Activated B cell treated with CpG ODN at 0.5 μM for 24 hours (primary cell): Measurements from ENCODE around the gene TFAP2C. TPM values are rescaled to one million over a fixed set of nuclear protein-coding genes. Genes with fewer than 3 reads are reported as not detected.
"Not testable (repeated sequence)": the region's sequence is repeated elsewhere in the genome, so short reads cannot be mapped to it uniquely, and the experiment has no call there.

Experiments
- ATAC-seq: fragments of 200-7000 bp; cut with Tn5 transposase; one replicate; pipeline ENCODE4 v1.10.0; 2021; ENCODE audit warnings: low read depth, mild to moderate bottlenecking, moderate library complexity
- CTCF ChIA-PET: fragments of 350-600 bp; sonication (Branson Sonifier 250); formaldehyde crosslinking; loops from one replicate; lab custom pipeline; 2021; ENCODE audit warnings: antibody characterized with exemption; lab: Charles Lee
- POLR2A ChIA-PET: fragments of 350-600 bp; sonication (Branson Sonifier 250); formaldehyde crosslinking; loops from one replicate; lab custom pipeline; 2021; ENCODE audit warnings: antibody characterized with exemption; lab: Charles Lee
- DNase-seq: peaks from one replicate; pipeline ENCODE4 v3.0.0; 2022
- H3K27ac Mint-ChIP-seq: one replicate; pipeline ENCODE4 v1.8.0; 2020; ENCODE audit warnings: mixed read lengths
- H3K27me3 Mint-ChIP-seq: one replicate; pipeline ENCODE4 v1.8.0; 2021; ENCODE audit warnings: mixed read lengths
- H3K36me3 Mint-ChIP-seq: one replicate; pipeline ENCODE4 v1.8.0; 2021; ENCODE audit warnings: low read depth, mixed read lengths
- H3K4me1 Mint-ChIP-seq: one replicate; pipeline ENCODE4 v1.8.0; 2021; ENCODE audit warnings: mixed read lengths
- H3K4me3 Mint-ChIP-seq: one replicate; pipeline ENCODE4 v1.8.0; 2020; ENCODE audit warnings: mild to moderate bottlenecking, mixed read lengths
- H3K9me3 Mint-ChIP-seq: one replicate; pipeline ENCODE4 v1.8.0; 2020; ENCODE audit warnings: mixed read lengths
- CTCF ChIP-seq: fragments of 200-600 bp; IDR thresholded peaks from one replicate; pipeline ENCODE4 v1.8.0; 2022; ENCODE audit warnings: antibody characterized with exemption, mild to moderate bottlenecking
- intact Hi-C: fragments of 100-400 bp; cut with micrococcal nuclease; formaldehyde crosslinking; loops from one replicate; pipeline ENCODE4 v1.15.1; 2024
- total RNA-seq: library from RNA; stranded (reverse); gene quantifications from 2 replicates; pipeline ENCODE4 v1.2.3, GENCODE V29; 2022

TFAP2C gene
- total RNA-seq, 1 donor from 2014 or later, result not detected

DNA sequence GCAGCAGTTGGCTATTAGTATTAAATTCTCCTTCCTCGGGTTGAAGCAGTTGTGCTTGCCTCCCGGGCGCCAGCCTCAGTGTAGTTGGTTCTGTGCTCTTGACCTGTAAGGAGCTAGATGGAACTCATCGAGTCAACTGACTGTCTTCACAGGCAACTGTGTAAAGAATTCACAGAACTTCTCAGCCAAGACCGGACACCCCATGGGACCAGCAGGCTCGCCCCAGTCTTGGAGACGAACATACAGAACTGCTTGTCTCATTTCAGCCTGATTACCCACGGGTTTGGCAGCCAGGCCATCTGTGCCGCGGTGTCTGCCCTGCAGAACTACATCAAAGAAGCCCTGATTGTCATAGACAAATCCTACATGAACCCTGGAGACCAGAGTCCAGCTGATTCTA, 8.5 kb downstream of the TFAP2C start:
- POLR2A ChIA-PET, result no interaction called here
- Mint-ChIP-seq H3K27me3 (peaks cover 21% of the 10 kb centered on the region), H3K4me1 (no peaks in the 10 kb centered on the region), H3K36me3 (no peaks in the 10 kb centered on the region), H3K9me3 (no peaks in the 10 kb centered on the region), H3K4me3 (no peak overlapping the region), H3K27ac (no peak overlapping the region)
- intact Hi-C loops, result no loop called here
- TF ChIP-seq CTCF, result no peak
- ATAC-seq, result no peak
- CTCF ChIA-PET, result no interaction called here
- no peak for DNase-seq

DNA sequence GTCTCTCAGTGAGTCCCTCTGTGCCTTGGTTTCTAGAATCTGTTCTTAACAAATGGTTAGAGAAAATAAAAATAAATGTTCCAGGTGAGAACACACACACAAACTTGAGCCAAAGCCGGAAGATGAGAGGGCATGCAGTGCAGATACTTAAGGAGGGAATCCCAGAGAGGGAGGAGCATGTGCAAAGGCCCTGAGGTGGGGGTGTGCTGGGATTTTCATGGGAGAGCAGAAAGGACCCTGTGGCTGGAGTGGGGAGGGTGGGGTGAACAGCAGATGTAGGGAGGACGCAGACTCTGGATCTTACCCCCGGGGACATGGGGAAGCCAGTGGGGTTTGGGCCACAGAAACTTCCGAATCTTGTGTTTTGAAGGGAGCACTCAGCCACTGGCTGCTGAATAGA, 17.5 kb downstream of the TFAP2C start:
- ATAC-seq, result no peak

GRCh38 chr20:56653211-56653610, 24.1 kb downstream of the TFAP2C start:
- DNase-seq (no peak), ATAC-seq (no peak)
- Mint-ChIP-seq H3K9me3 (no peaks in the 10 kb centered on the region), H3K27me3 (no peaks in the 10 kb centered on the region), H3K36me3 (no peaks in the 10 kb centered on the region), H3K4me1 (no peaks in the 10 kb centered on the region), H3K27ac (no peak overlapping the region), H3K4me3 (no peak overlapping the region)
- no peak for TF ChIP-seq CTCF
- POLR2A ChIA-PET, result no interaction called here
- intact Hi-C loops, result no loop called here
- CTCF ChIA-PET, result no interaction called here

More for the DNA sequence above, 17.5 kb downstream of the TFAP2C start:
- Mint-ChIP-seq H3K9me3 (no peaks in the 10 kb centered on the region), H3K4me3 (no peak overlapping the region), H3K27ac (no peak overlapping the region), H3K4me1 (no peaks in the 10 kb centered on the region), H3K36me3 (no peaks in the 10 kb centered on the region), H3K27me3 (peaks cover 8% of the 10 kb centered on the region)
- DNase-seq, result no peak
- ChIA-PET CTCF (no interaction called here), POLR2A (no interaction called here)
- intact Hi-C loops, result no loop called here
- TF ChIP-seq CTCF, result no peak

GRCh38 chr20:56656632-56657031, 27.5 kb downstream of the TFAP2C start:
- no peaks in the 10 kb centered on the region for H3K9me3 Mint-ChIP-seq
- H3K4me1 Mint-ChIP-seq, result no peaks in the 10 kb centered on the region
- TF ChIP-seq CTCF, result no peak
- POLR2A ChIA-PET, result no interaction called here
- no peak overlapping the region for H3K4me3 Mint-ChIP-seq
- no peak overlapping the region for H3K27ac Mint-ChIP-seq
- CTCF ChIA-PET, result no interaction called here
- intact Hi-C loops, result no loop called here
- DNase-seq (no peak), ATAC-seq (no peak)
- no peaks in the 10 kb centered on the region for H3K36me3 Mint-ChIP-seq
- no peaks in the 10 kb centered on the region for H3K27me3 Mint-ChIP-seq

- Mint-ChIP-seq H3K4me3 (no peak overlapping the region), H3K4me1 (no peaks in the 10 kb centered on the region), H3K9me3 (no peaks in the 10 kb centered on the region), H3K36me3 (no peaks in the 10 kb centered on the region), H3K27me3 (no peaks in the 10 kb centered on the region), H3K27ac (no peak overlapping the region)
- no peak for TF ChIP-seq CTCF
- ATAC-seq (no peak), DNase-seq (no peak)
- CTCF ChIA-PET, result no interaction called here
- POLR2A ChIA-PET, result no interaction called here
- intact Hi-C loops, result no loop called here
These were observed 28.8 kb downstream of the TFAP2C start for GRCh38 chr20:56657879-56658278.

DNA sequence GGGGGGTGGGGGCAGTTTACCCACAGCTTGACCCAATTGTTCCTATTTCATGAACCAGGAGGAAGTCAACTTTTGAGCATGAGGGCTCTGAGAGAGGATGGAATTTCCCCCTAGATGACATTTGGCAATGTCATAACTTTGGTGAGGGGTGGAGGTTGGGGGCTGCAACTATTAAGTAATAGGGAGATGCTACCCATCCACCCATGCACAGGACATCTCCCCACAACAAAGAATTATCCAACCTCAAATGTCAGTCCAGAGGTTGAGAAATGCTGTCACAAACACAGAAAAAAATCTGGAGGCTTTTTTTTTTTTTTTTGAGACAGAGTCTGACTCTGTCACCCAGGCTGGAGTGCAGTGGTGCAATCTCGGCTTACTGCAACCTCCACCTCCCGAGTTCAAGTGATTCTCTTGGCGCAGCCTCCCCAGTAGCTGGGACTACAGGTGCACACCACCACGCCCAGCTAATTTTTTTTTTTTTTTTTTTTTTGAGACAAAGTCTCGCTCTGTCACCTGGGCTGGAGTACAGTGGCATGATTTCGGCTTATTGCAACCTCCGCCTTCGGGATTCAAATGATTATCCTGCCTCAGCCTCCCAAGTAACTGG, 29.3 kb downstream of the TFAP2C start:
- H3K4me1 Mint-ChIP-seq, CTCF ChIA-PET, H3K36me3 Mint-ChIP-seq, H3K4me3 Mint-ChIP-seq, H3K27ac Mint-ChIP-seq, intact Hi-C loops, POLR2A ChIA-PET, H3K9me3 Mint-ChIP-seq, ATAC-seq, H3K27me3 Mint-ChIP-seq, DNase-seq: not testable (repeated sequence)
